ENCODE data around the gene ZNF785. TPM values are rescaled to one million over a fixed set of nuclear protein-coding genes. Genes with fewer than 3 reads are reported as not detected.

Gene ZNF785
- total and polyA plus RNA-seq, 2 donors (not counting 3 experiments of a cell fraction or from before 2014, with no cell fraction given) = 7.8 to 21.9 TPM

DNA sequence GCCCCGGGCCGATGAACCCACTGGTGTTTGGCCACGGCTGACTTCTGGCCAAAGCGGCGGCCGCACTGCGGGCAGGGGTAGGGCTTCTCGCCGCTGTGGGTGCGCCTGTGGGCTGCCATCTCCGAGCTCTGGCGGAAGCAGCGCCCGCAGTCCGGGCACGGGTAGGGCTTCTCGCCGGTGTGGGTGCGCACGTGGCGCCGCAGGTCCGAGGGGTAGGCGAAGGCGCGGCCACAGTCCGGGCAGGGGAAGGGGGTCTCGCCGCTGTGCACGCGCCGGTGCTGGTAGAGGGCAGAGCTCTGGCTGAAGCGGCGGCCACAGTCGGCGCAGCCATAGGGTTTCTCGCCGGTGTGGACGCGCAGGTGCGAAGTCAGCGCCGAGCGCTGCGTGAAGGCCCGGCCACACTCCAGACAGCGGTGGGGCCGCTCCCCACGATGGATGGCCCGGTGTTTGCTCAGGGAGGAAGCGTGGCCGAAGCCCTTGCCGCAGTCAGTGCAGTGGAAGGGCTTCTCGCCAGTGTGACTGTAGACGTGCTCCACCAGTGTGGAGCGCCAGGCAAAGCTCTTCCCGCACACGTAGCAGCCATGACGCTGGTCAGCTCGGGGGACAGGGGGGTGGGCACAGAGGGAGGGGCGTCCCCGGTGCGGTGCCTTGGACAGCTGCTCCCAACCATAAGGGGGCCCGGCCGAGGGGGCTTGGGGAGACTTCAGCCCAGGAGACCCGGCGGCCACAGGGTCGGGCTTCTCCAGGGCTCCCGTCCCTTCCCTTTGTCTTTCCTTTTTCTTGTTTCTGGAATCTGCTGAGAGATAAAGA is 30.0 kb downstream of the ZNF785 start:
- Histone ChIP-seq H3K36me3 (ENCODE audit: control insufficient read depth in 2 of 2, extremely low read depth in 1 of 2, insufficient read depth in 2 of 2, low read length in 2 of 2) (peaks cover 3 to 9% of the 10 kb centered on the region in 2 experiments), H3K4me2 (ENCODE audit: insufficient read depth, low read length) (no peak overlapping the region), H3K27ac (ENCODE audit: insufficient read depth, low read depth, low read length) (no peak overlapping the region), H3K9me1 (replicated peaks; ENCODE audit: control insufficient read depth, extremely low read depth, insufficient read depth, low read length) (no peaks in the 10 kb centered on the region), H3K79me2 (ENCODE audit: control insufficient read depth, insufficient read depth, low read length) (peaks cover 23% of the 10 kb centered on the region), H3K9ac (replicated peaks; ENCODE audit: extremely low read depth, insufficient read depth, low read length) (no peak overlapping the region), H3K9me3 (replicated peaks; ENCODE audit: control insufficient read depth, insufficient read depth, low read length) (no peaks in the 10 kb centered on the region), H2AFZ (ENCODE audit: low read depth, low read length) (no peak overlapping the region), H4K20me1 (replicated peaks; ENCODE audit: control insufficient read depth, extremely low read depth, insufficient read depth, low read length) (no peaks in the 10 kb centered on the region), H3K4me1 (ENCODE audit: control insufficient read depth, extremely low read depth, insufficient read depth, low read length) (peaks cover 8% of the 10 kb centered on the region), H3K27me3 (ENCODE audit: control insufficient read depth in 2 of 2, insufficient read depth in 2 of 2, low read length in 2 of 2) (no peaks in the 10 kb centered on the region), H3K4me3 (replicated peaks in 1 of 3; ENCODE audit: insufficient read depth in 1 of 3, low read depth in 1 of 3, low read length in 3 of 3) (no peak overlapping the region)
- dilution Hi-C loops (cut with MboI; ENCODE audit: extremely low pct_ligation_motif_present, low sequenced_read_pairs) (no loop called here), intact Hi-C loops (cut with micrococcal nuclease) (no loop called here)
- BruUV-seq (replicated peaks) = no TSS peak
- ChIA-PET POLR2A (no interaction called here), CTCF (interaction anchor here (1.2 kb wide), 1 partner anchor 20 kb away, joined by 3 read pairs; the partner anchor contains the start of gene ZNF747)
- TF ChIP-seq EZH2 (IDR thresholded peaks at IDR 0.05; ENCODE audit: borderline replicate concordance, low read depth, low read length, severe bottlenecking) = no peak
- no peak for TF ChIP-seq POLR2AphosphoS5 (IDR thresholded peaks at IDR 0.05; ENCODE audit: insufficient read depth, low read depth, low read length)
- TF ChIP-seq, protein P1, sequence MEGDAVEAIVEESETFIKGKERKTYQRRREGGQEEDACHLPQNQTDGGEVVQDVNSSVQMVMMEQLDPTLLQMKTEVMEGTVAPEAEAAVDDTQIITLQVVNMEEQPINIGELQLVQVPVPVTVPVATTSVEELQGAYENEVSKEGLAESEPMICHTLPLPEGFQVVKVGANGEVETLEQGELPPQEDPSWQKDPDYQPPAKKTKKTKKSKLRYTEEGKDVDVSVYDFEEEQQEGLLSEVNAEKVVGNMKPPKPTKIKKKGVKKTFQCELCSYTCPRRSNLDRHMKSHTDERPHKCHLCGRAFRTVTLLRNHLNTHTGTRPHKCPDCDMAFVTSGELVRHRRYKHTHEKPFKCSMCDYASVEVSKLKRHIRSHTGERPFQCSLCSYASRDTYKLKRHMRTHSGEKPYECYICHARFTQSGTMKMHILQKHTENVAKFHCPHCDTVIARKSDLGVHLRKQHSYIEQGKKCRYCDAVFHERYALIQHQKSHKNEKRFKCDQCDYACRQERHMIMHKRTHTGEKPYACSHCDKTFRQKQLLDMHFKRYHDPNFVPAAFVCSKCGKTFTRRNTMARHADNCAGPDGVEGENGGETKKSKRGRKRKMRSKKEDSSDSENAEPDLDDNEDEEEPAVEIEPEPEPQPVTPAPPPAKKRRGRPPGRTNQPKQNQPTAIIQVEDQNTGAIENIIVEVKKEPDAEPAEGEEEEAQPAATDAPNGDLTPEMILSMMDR (IDR thresholded peaks at IDR 0.05; ENCODE audit: extremely low read depth in 1 of 2, insufficient read depth in 1 of 2, low read depth in 1 of 2, low read length in 2 of 2) = no peak
- no peak for TF ChIP-seq JUN (IDR thresholded peaks at IDR 0.05; ENCODE audit: borderline replicate concordance, insufficient read depth, insufficient read length, low read depth)
- no peak for TF ChIP-seq POLR2A (IDR thresholded peaks at IDR 0.05; ENCODE audit: low read depth, low read length)
- TF ChIP-seq FOS (IDR thresholded peaks at IDR 0.05; ENCODE audit: borderline replicate concordance, insufficient read depth, low read length) = no peak
- TF ChIP-seq, protein P2, sequence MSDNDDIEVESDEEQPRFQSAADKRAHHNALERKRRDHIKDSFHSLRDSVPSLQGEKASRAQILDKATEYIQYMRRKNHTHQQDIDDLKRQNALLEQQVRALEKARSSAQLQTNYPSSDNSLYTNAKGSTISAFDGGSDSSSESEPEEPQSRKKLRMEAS (IDR thresholded peaks at IDR 0.05; ENCODE audit: insufficient read depth, insufficient read length) = no peak
- TF ChIP-seq GATA2 (IDR thresholded peaks at IDR 0.05; ENCODE audit: insufficient read depth, insufficient read length, low read depth, low read length) = no peak
- no peak for TF ChIP-seq MYC (IDR thresholded peaks at IDR 0.05; ENCODE audit: low read depth, low read length)
- DNase-seq (ENCODE audit: low read depth, low spot score) (no peak), FAIRE-seq (no peak)
